ENCODE results near the gene SLC36A4.

SLC36A4 gene

GRCh38 chr11:93166862-93167261, 30.9 kb downstream of the SLC36A4 start:
- Mint-ChIP-seq H3K36me3 (ENCODE audit: low read depth) (peaks cover 28% of the 10 kb centered on the region), H3K9me3 (no peaks in the 10 kb centered on the region), H3K4me1 (ENCODE audit: low read depth) (peaks cover 5% of the 10 kb centered on the region), H3K4me3 (no peak overlapping the region), H3K27me3 (no peaks in the 10 kb centered on the region), H3K27ac (no peak overlapping the region)

GRCh38 chr11:93166194-93166593, 31.6 kb downstream of the SLC36A4 start:
- H3K9me3 Mint-ChIP-seq = no peaks in the 10 kb centered on the region
- H3K36me3 Mint-ChIP-seq (ENCODE audit: low read depth) = peaks cover 28% of the 10 kb centered on the region
- H3K27me3 Mint-ChIP-seq = no peaks in the 10 kb centered on the region
- H3K4me1 Mint-ChIP-seq (ENCODE audit: low read depth) = peaks cover 5% of the 10 kb centered on the region
- H3K27ac Mint-ChIP-seq = no peak overlapping the region
- no peak overlapping the region for H3K4me3 Mint-ChIP-seq

- H3K4me3 Mint-ChIP-seq = no peak overlapping the region
- peaks cover 52% of the 10 kb centered on the region for H3K36me3 Mint-ChIP-seq (ENCODE audit: low read depth)
- H3K4me1 Mint-ChIP-seq (ENCODE audit: low read depth) = no peaks in the 10 kb centered on the region
- H3K27me3 Mint-ChIP-seq = no peaks in the 10 kb centered on the region
- no peak overlapping the region for H3K27ac Mint-ChIP-seq
- H3K9me3 Mint-ChIP-seq = peaks cover 8% of the 10 kb centered on the region
Measured at GRCh38 chr11:93160808-93161207, 37.0 kb downstream of the SLC36A4 start.

- H3K36me3 Mint-ChIP-seq (ENCODE audit: low read depth) = peaks cover 54% of the 10 kb centered on the region
- H3K9me3 Mint-ChIP-seq = peaks cover 11% of the 10 kb centered on the region
- no peak overlapping the region for H3K27ac Mint-ChIP-seq
Measured at GRCh38 chr11:93160156-93160555, 37.6 kb downstream of the SLC36A4 start.

GRCh38 chr11:93159721-93160120, 38.1 kb downstream of the SLC36A4 start:
- H3K4me3 Mint-ChIP-seq = no peak overlapping the region
- no peak overlapping the region for H3K27ac Mint-ChIP-seq
- H3K36me3 Mint-ChIP-seq (ENCODE audit: low read depth) = peaks cover 53% of the 10 kb centered on the region
- peaks cover 11% of the 10 kb centered on the region for H3K9me3 Mint-ChIP-seq
- H3K27me3 Mint-ChIP-seq = no peaks in the 10 kb centered on the region
- H3K4me1 Mint-ChIP-seq (ENCODE audit: low read depth) = no peaks in the 10 kb centered on the region

More at GRCh38 chr11:93160156-93160555, 37.6 kb downstream of the SLC36A4 start:
- Mint-ChIP-seq H3K4me1 (ENCODE audit: low read depth) (no peaks in the 10 kb centered on the region), H3K27me3 (no peaks in the 10 kb centered on the region), H3K4me3 (no peak overlapping the region)

GRCh38 chr11:93155738-93156137, 42.1 kb downstream of the SLC36A4 start:
- Mint-ChIP-seq H3K4me1 (ENCODE audit: low read depth) (no peaks in the 10 kb centered on the region), H3K27me3 (no peaks in the 10 kb centered on the region), H3K4me3 (no peak overlapping the region), H3K36me3 (ENCODE audit: low read depth) (peaks cover 46% of the 10 kb centered on the region), H3K9me3 (peaks cover 11% of the 10 kb centered on the region), H3K27ac (no peak overlapping the region)

GRCh38 chr11:93145390-93145915, 52.3 kb downstream of the SLC36A4 start:
- H3K4me3 Mint-ChIP-seq = no peak overlapping the region
- no peaks in the 10 kb centered on the region for H3K9me3 Mint-ChIP-seq
- H3K36me3 Mint-ChIP-seq (ENCODE audit: low read depth) = peaks cover 4% of the 10 kb centered on the region
- no peaks in the 10 kb centered on the region for H3K27me3 Mint-ChIP-seq
- H3K4me1 Mint-ChIP-seq (ENCODE audit: low read depth) = no peaks in the 10 kb centered on the region
- no peak overlapping the region for H3K27ac Mint-ChIP-seq

GRCh38 chr11:93143800-93144199, 54.0 kb downstream of the SLC36A4 start:
- H3K36me3 Mint-ChIP-seq (ENCODE audit: low read depth) = peaks cover 4% of the 10 kb centered on the region
- H3K9me3 Mint-ChIP-seq = no peaks in the 10 kb centered on the region
- H3K27me3 Mint-ChIP-seq = no peaks in the 10 kb centered on the region
- H3K4me3 Mint-ChIP-seq = no peak overlapping the region
- no peak overlapping the region for H3K27ac Mint-ChIP-seq
- no peaks in the 10 kb centered on the region for H3K4me1 Mint-ChIP-seq (ENCODE audit: low read depth)

- Mint-ChIP-seq H3K27me3 (no peaks in the 10 kb centered on the region), H3K9me3 (no peaks in the 10 kb centered on the region), H3K4me3 (no peak overlapping the region)
Measured at GRCh38 chr11:93143186-93143585, 54.6 kb downstream of the SLC36A4 start.

GRCh38 chr11:93133488-93134109, 64.2 kb downstream of the SLC36A4 start:
- no peaks in the 10 kb centered on the region for H3K4me1 Mint-ChIP-seq (ENCODE audit: low read depth)
- no peak overlapping the region for H3K27ac Mint-ChIP-seq
- peaks cover 11% of the 10 kb centered on the region for H3K36me3 Mint-ChIP-seq (ENCODE audit: low read depth)
- H3K9me3 Mint-ChIP-seq = no peaks in the 10 kb centered on the region
- no peak overlapping the region for H3K4me3 Mint-ChIP-seq
- no peaks in the 10 kb centered on the region for H3K27me3 Mint-ChIP-seq

More at GRCh38 chr11:93143186-93143585, 54.6 kb downstream of the SLC36A4 start:
- no peaks in the 10 kb centered on the region for H3K4me1 Mint-ChIP-seq (ENCODE audit: low read depth)
- H3K36me3 Mint-ChIP-seq (ENCODE audit: low read depth) = no peaks in the 10 kb centered on the region
- no peak overlapping the region for H3K27ac Mint-ChIP-seq

GRCh38 chr11:93132836-93133235, 65.0 kb downstream of the SLC36A4 start:
- no peak overlapping the region for H3K27ac Mint-ChIP-seq
- no peaks in the 10 kb centered on the region for H3K9me3 Mint-ChIP-seq
- no peaks in the 10 kb centered on the region for H3K27me3 Mint-ChIP-seq
- no peaks in the 10 kb centered on the region for H3K4me1 Mint-ChIP-seq (ENCODE audit: low read depth)
- H3K4me3 Mint-ChIP-seq = no peak overlapping the region
- H3K36me3 Mint-ChIP-seq (ENCODE audit: low read depth) = peaks cover 11% of the 10 kb centered on the region

GRCh38 chr11:93131709-93132108, 66.1 kb downstream of the SLC36A4 start:
- no peaks in the 10 kb centered on the region for H3K9me3 Mint-ChIP-seq
- no peaks in the 10 kb centered on the region for H3K4me1 Mint-ChIP-seq (ENCODE audit: low read depth)
- H3K36me3 Mint-ChIP-seq (ENCODE audit: low read depth) = peaks cover 11% of the 10 kb centered on the region
- H3K27me3 Mint-ChIP-seq = peaks cover 3% of the 10 kb centered on the region
- H3K27ac Mint-ChIP-seq = no peak overlapping the region
- no peak overlapping the region for H3K4me3 Mint-ChIP-seq

- H3K4me1 Mint-ChIP-seq (ENCODE audit: low read depth) = no peaks in the 10 kb centered on the region
- no peak overlapping the region for H3K4me3 Mint-ChIP-seq
- H3K27me3 Mint-ChIP-seq = peaks cover 16% of the 10 kb centered on the region
- peaks cover 4% of the 10 kb centered on the region for H3K9me3 Mint-ChIP-seq
- H3K27ac Mint-ChIP-seq = no peak overlapping the region
- H3K36me3 Mint-ChIP-seq (ENCODE audit: low read depth) = no peaks in the 10 kb centered on the region
Measured at GRCh38 chr11:93128574-93128973, 69.2 kb downstream of the SLC36A4 start.

- no peaks in the 10 kb centered on the region for H3K36me3 Mint-ChIP-seq (ENCODE audit: low read depth)
- peaks cover 4% of the 10 kb centered on the region for H3K9me3 Mint-ChIP-seq
- H3K4me1 Mint-ChIP-seq (ENCODE audit: low read depth) = no peaks in the 10 kb centered on the region
- no peak overlapping the region for H3K4me3 Mint-ChIP-seq
- peaks cover 19% of the 10 kb centered on the region for H3K27me3 Mint-ChIP-seq
- H3K27ac Mint-ChIP-seq = no peak overlapping the region
Measured at GRCh38 chr11:93123351-93123898, 74.4 kb downstream of the SLC36A4 start.

GRCh38 chr11:93122535-93123235, 75.1 kb downstream of the SLC36A4 start:
- Mint-ChIP-seq H3K4me3 (no peak overlapping the region), H3K27me3 (peaks cover 25% of the 10 kb centered on the region), H3K36me3 (ENCODE audit: low read depth) (no peaks in the 10 kb centered on the region), H3K9me3 (peaks cover 4% of the 10 kb centered on the region), H3K4me1 (ENCODE audit: low read depth) (no peaks in the 10 kb centered on the region), H3K27ac (no peak overlapping the region)
